Nephron (organoid): Measurements from ENCODE around the gene ATF6B.

Experiments used
- H3K27ac Mint-ChIP-seq, 3 experiments: 2 replicates each; pipeline ENCODE4 v1.8.0; 2020; ENCODE audit warnings: mixed read lengths in 3 of 3, mild to moderate bottlenecking in 2 of 3, moderate library complexity in 1 of 3
- H3K27me3 Mint-ChIP-seq: 2 replicates; pipeline ENCODE4 v1.8.0; 2021; ENCODE audit warnings: low read depth, mild to moderate bottlenecking, moderate library complexity, mixed read lengths
- H3K36me3 Mint-ChIP-seq: 2 replicates; pipeline ENCODE4 v1.8.0; 2020; ENCODE audit warnings: low read depth, mixed read lengths
- H3K4me1 Mint-ChIP-seq: 2 replicates; pipeline ENCODE4 v1.8.0; 2020; ENCODE audit warnings: mixed read lengths
- H3K4me3 Mint-ChIP-seq, 3 experiments: 2 replicates each; pipeline ENCODE4 v1.8.0; 2020; ENCODE audit warnings: mild to moderate bottlenecking in 3 of 3, mixed read lengths in 3 of 3, moderate library complexity in 2 of 3
- H3K9me3 Mint-ChIP-seq: 2 replicates; pipeline ENCODE4 v1.8.0; 2020; ENCODE audit warnings: mixed read lengths
- TF ChIP-seq, protein P1 (sequence below), 3 experiments: fragments of 200-600 bp; sonication (generic); IDR thresholded peaks; one replicate each; pipeline ENCODE4 v1.5.0; 2021; ENCODE audit warnings: antibody characterized with exemption in 3 of 3; ENCODE audit not compliant: unreplicated experiment in 3 of 3

ATF6B gene

DNA sequence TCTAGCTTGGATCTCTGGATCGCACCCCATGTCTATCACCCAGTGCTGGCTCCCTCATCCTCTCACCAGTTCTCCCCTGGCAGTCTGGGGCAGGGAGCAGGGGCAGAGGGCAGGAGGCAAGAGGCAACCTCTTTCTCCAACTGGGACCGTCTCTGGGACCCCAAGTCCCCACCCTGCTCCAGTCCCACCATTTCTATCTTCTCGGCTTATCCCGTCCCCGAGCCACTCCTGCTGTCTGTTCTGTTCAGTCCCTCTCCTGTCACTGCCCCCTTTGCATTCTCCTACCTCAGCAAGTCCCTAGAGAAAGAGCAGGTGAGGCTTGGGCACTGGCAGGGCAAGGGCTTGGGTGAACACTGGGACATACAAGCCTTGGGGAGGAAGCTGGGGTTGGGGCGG, 18.3 kb downstream of the ATF6B start:
- H3K27me3 Mint-ChIP-seq, result peaks cover 17% of the 10 kb centered on the region
- TF ChIP-seq, protein P1, sequence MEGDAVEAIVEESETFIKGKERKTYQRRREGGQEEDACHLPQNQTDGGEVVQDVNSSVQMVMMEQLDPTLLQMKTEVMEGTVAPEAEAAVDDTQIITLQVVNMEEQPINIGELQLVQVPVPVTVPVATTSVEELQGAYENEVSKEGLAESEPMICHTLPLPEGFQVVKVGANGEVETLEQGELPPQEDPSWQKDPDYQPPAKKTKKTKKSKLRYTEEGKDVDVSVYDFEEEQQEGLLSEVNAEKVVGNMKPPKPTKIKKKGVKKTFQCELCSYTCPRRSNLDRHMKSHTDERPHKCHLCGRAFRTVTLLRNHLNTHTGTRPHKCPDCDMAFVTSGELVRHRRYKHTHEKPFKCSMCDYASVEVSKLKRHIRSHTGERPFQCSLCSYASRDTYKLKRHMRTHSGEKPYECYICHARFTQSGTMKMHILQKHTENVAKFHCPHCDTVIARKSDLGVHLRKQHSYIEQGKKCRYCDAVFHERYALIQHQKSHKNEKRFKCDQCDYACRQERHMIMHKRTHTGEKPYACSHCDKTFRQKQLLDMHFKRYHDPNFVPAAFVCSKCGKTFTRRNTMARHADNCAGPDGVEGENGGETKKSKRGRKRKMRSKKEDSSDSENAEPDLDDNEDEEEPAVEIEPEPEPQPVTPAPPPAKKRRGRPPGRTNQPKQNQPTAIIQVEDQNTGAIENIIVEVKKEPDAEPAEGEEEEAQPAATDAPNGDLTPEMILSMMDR (IDR thresholded peaks at IDR 0.05; ENCODE audit: unreplicated experiment in 3 of 3), result no peak
- H3K27ac Mint-ChIP-seq, result peak overlapping the region in 2 of 3 experiments; percentile 58 to 65
- peaks cover 72% of the 10 kb centered on the region for H3K4me1 Mint-ChIP-seq
- peaks cover 5% of the 10 kb centered on the region for H3K36me3 Mint-ChIP-seq
- H3K9me3 Mint-ChIP-seq, result no peaks in the 10 kb centered on the region
- no peak overlapping the region for H3K4me3 Mint-ChIP-seq

DNA sequence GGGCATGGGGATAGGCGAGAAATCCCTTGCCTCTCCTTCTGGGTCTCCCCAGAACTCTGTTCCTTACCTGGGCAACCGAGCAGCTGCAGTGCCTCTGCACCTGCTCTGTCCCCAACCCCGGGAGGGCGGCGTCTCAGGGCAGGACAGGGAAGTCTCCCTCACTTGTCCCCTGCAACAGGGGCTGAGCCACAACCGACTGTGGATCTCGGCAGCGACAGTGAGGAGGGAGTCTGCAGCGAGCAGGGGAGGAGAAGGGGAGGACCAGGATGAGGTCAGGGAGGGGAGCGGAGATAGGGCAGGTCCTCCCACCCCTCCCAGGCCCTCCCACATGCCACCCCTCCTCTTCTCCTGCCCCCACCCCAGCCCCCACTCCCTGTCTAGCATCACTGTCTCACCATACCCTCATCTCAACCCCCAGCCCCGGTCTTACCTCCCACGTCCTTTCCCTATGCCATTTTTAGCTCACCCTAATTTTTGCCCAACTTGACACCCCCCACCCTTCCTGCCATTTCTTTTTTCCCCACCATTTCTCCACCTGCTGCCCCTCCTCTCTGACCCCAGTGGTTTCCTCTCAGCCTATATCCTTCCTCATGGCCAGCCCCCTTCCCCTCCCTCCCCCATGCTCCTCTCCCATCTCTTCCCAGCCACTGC, 18.8 kb downstream of the ATF6B start, which contains the start of gene TNXB:
TNXB (minus strand) TSS at position 225 of the 651 bp plus-strand sequence. CDS start 11,140 bp downstream, outside the sequence.
- TF ChIP-seq, protein P1 (IDR thresholded peaks at IDR 0.05; ENCODE audit: unreplicated experiment in 3 of 3), result no peak
- peak within 1 kb of the TSS; percentile 40 to 65 (median 58) for H3K27ac Mint-ChIP-seq

DNA sequence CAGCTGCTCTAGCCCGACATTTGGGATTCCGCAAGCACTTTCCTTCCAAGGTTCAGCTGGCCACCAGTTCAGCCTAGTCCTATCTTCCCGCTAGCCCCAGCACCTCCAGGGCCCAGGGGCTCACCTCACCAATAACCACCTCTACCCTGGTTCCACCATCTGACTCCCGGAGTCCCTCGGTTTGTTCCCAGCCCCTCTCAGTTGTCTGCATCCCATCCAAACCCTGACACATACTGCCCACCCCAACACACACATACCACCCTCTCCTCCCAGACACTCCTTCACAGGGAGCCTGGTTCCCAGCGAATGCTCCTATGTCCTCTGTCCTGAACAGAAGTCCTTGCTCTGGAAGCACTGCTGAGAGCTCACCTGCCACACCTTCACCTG, 19.3 kb downstream of the ATF6B start:
- peaks cover 4% of the 10 kb centered on the region for H3K36me3 Mint-ChIP-seq
- peaks cover 25% of the 10 kb centered on the region for H3K27me3 Mint-ChIP-seq
- peaks cover 68% of the 10 kb centered on the region for H3K4me1 Mint-ChIP-seq
- peak overlapping the region; percentile 40 to 57 (median 52) for H3K27ac Mint-ChIP-seq
- no peaks in the 10 kb centered on the region for H3K9me3 Mint-ChIP-seq
- TF ChIP-seq, protein P1 (IDR thresholded peaks at IDR 0.05; ENCODE audit: unreplicated experiment in 3 of 3), result no peak
- peak overlapping the region; percentile 1 to 64 (median 36) for H3K4me3 Mint-ChIP-seq

More for the DNA sequence above, 18.8 kb downstream of the ATF6B start, which contains the start of gene TNXB:
- Mint-ChIP-seq H3K36me3 (peaks cover 4% of the 10 kb centered on the region), H3K27me3 (peaks cover 20% of the 10 kb centered on the region), H3K4me3 (peak within 1 kb of the TSS; percentile 21 to 64 (median 36)), H3K4me1 (peaks cover 70% of the 10 kb centered on the region), H3K9me3 (no peaks in the 10 kb centered on the region)

DNA sequence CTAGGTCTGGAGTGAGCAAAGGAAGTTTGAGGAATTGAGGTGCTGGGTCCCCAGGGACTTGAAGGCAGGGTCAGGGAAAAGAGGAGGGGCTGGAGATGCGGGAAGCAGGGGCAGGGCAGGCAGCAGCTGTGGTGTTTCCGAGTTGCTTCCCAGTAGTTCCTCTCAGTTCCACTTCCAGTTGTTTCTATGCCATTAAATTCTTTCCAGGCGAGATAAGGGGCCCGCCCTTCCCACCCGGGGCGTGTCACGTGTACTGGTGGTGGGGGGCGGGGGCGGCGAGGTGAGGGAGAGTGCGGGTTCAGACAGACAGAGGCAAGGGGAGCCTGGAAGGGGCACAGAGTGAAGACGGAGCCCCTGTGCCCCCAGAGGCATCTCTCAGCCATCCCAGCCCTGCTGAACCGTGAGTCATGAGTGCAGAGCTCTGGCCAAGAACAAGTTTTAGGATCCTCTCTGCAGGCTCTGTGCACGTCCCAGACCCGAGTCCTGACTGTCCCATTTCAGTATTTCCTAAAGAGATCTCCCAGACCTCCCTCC, 19.9 kb downstream of the ATF6B start:
- H3K27ac Mint-ChIP-seq, result peak overlapping the region in 2 of 3 experiments; percentile 52 to 57
- TF ChIP-seq, protein P1 (IDR thresholded peaks at IDR 0.05; ENCODE audit: unreplicated experiment in 3 of 3), result no peak
- H3K4me3 Mint-ChIP-seq, result peak overlapping the region; percentile 8 to 64 (median 21)
- H3K36me3 Mint-ChIP-seq, result peaks cover 3% of the 10 kb centered on the region
- H3K27me3 Mint-ChIP-seq, result peaks cover 25% of the 10 kb centered on the region
- no peaks in the 10 kb centered on the region for H3K9me3 Mint-ChIP-seq
- H3K4me1 Mint-ChIP-seq, result peaks cover 62% of the 10 kb centered on the region

DNA sequence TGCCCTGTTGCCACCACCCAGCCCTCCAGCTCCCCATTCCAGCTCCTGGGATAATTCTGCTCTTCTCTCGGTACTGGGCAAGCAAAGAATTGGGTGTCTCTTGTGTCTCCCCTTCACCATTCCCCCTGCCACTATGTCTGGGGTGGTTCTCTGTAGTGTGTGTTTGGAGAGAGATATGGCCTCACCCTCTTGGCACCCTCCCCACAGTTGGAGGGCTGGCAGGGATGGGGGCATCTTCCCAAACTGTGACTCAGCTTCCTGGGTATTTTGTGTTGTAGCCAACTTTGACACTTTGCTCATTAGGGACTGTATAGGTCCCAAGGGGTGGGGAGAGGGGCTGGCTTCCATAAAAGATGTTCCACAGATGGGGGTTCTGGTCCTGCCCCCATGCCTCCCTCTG, 20.6 kb downstream of the ATF6B start:
- peak overlapping the region in 1 of 3 experiments; percentile 8 for H3K4me3 Mint-ChIP-seq
- peaks cover 55% of the 10 kb centered on the region for H3K4me1 Mint-ChIP-seq
- H3K36me3 Mint-ChIP-seq, result no peaks in the 10 kb centered on the region
- TF ChIP-seq, protein P1 (IDR thresholded peaks at IDR 0.05; ENCODE audit: unreplicated experiment in 3 of 3), result no peak
- peaks cover 25% of the 10 kb centered on the region for H3K27me3 Mint-ChIP-seq
- H3K9me3 Mint-ChIP-seq, result no peaks in the 10 kb centered on the region
- peak overlapping the region in 1 of 3 experiments; percentile 57 for H3K27ac Mint-ChIP-seq
